HCT116 (cell line): ENCODE measurements around the gene NIF3L1.

Experiments
- EGR1 ChIP-seq: IDR thresholded peaks from 2 replicates; pipeline ENCODE4 v1.6.1; 2012; ENCODE audit warnings: low read depth
- EZH2 ChIP-seq: fragments of 200-600 bp; sonication (generic); IDR thresholded peaks from 2 replicates; pipeline ENCODE4 v1.6.1; 2017; ENCODE audit warnings: antibody characterized with exemption, mixed run types
- JUND ChIP-seq: IDR thresholded peaks from 2 replicates; pipeline ENCODE4 v1.6.1; 2012
- REST ChIP-seq: IDR thresholded peaks from 2 replicates; pipeline ENCODE4 v1.6.1; 2012; ENCODE audit warnings: low read depth
- TF ChIP-seq, protein P1 (sequence below): IDR thresholded peaks from 2 replicates; pipeline ENCODE4 v1.6.1; 2011; ENCODE audit warnings: mild to moderate bottlenecking, low read length, moderate library complexity; ENCODE audit not compliant: insufficient replicate concordance; ENCODE audit errors: extremely low read depth

DNA sequence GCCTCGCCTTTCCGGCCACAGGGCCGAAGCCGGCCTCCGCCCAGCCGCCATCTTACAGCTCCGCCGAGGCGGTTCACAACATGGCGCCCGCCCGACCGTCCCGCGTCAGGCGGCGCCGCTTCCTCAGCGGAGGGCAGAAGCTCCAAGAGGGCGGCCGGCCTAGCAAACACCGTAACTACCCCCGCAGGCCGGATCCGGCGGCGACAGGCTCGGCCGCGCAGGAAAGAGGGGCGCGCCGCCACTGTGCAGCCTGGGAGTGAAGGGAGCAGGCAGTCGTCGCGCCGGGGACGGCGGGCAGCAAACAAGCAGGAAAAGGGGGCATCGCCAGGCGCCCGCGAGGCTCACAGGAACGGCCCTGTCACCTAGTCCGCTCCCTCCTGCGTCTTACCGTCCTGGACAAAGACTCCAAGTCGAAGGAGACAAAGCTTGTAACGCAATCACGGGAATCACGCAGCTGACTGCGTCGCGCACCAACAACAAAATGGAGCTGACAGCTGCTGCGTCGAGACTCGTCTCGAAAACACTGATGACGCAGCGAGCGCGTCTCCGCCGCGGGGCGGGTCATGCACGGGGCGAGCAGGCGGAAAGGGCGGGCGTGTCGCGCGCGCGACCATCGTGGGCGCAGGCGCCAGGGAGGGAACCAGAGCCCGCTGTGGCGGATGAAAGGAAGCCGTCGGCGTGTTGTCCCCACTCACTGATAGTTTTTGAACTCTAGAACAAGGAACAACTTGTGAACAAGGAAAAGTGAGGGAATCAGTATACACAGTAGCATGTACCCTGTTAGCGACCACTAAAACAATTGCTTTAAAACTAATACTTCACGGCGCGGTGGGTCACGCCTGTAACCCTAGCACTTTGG, 24.8 kb upstream of the NIF3L1 start, which contains the start of gene CLK1:
- TF ChIP-seq REST (no peak), EZH2 (no peak), JUND (peak; percentile 61; the same call in 1 of the 2 replicates), EGR1 (peak; percentile 80)
- TF ChIP-seq, protein P1, sequence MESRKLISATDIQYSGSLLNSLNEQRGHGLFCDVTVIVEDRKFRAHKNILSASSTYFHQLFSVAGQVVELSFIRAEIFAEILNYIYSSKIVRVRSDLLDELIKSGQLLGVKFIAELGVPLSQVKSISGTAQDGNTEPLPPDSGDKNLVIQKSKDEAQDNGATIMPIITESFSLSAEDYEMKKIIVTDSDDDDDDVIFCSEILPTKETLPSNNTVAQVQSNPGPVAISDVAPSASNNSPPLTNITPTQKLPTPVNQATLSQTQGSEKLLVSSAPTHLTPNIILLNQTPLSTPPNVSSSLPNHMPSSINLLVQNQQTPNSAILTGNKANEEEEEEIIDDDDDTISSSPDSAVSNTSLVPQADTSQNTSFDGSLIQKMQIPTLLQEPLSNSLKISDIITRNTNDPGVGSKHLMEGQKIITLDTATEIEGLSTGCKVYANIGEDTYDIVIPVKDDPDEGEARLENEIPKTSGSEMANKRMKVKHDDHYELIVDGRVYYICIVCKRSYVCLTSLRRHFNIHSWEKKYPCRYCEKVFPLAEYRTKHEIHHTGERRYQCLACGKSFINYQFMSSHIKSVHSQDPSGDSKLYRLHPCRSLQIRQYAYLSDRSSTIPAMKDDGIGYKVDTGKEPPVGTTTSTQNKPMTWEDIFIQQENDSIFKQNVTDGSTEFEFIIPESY: no peak
